HEK293T (cell line): ENCODE results near the gene FPR3.

Experiments
- ARNT ChIP-seq: fragments of 450-650 bp; IDR thresholded peaks from 2 replicates; pipeline ENCODE4 v1.6.1; 2017; ENCODE audit warnings: mild to moderate bottlenecking
- BHLHE40 ChIP-seq: fragments of 450-650 bp; IDR thresholded peaks from 2 replicates; pipeline ENCODE4 v1.6.1; 2016; ENCODE audit warnings: mild to moderate bottlenecking, moderate library complexity, borderline replicate concordance
- CTBP1 ChIP-seq: fragments of 450-650 bp; IDR thresholded peaks from 2 replicates; pipeline ENCODE4 v1.6.1; 2016; ENCODE audit warnings: borderline replicate concordance
- ELF4 ChIP-seq: fragments of 450-650 bp; IDR thresholded peaks from 2 replicates; pipeline ENCODE4 v1.6.1; 2017; ENCODE audit warnings: antibody characterized with exemption
- FOXA1 ChIP-seq: fragments of 450-650 bp; IDR thresholded peaks from 2 replicates; pipeline ENCODE4 v1.6.1; 2016; ENCODE audit warnings: mild to moderate bottlenecking
- FOXM1 ChIP-seq: fragments of 450-650 bp; IDR thresholded peaks from 2 replicates; pipeline ENCODE4 v1.6.1; 2017; ENCODE audit warnings: mild to moderate bottlenecking, borderline replicate concordance
- L3MBTL2 ChIP-seq: fragments of 450-650 bp; conservative IDR thresholded peaks from 2 replicates; pipeline ENCODE4 v1.6.1; 2016; ENCODE audit warnings: mild to moderate bottlenecking
- LEF1 ChIP-seq: fragments of 450-650 bp; IDR thresholded peaks from 2 replicates; pipeline ENCODE4 v1.6.1; 2017; ENCODE audit warnings: mild to moderate bottlenecking, borderline replicate concordance
- NFRKB ChIP-seq: fragments of 450-650 bp; IDR thresholded peaks from 2 replicates; pipeline ENCODE4 v1.6.1; 2016; ENCODE audit warnings: mild to moderate bottlenecking, moderate library complexity
- SP1 ChIP-seq: fragments of 450-650 bp; IDR thresholded peaks from 2 replicates; pipeline ENCODE4 v1.6.1; 2017
- SUZ12 ChIP-seq: fragments of 450-650 bp; IDR thresholded peaks from 2 replicates; pipeline ENCODE4 v1.6.1; 2016; ENCODE audit warnings: mild to moderate bottlenecking
- TF ChIP-seq, protein P1 (sequence below): fragments of 450-650 bp; IDR thresholded peaks from 2 replicates; pipeline ENCODE4 v1.6.1; 2016

- TF ChIP-seq SP1 (no peak), L3MBTL2 (no peak), SUZ12 (no peak), CTBP1 (no peak), BHLHE40 (no peak), LEF1 (no peak), ELF4 (no peak), NFRKB (no peak), FOXA1 (no peak), ARNT (no peak), FOXM1 (no peak)
- TF ChIP-seq, protein P1, sequence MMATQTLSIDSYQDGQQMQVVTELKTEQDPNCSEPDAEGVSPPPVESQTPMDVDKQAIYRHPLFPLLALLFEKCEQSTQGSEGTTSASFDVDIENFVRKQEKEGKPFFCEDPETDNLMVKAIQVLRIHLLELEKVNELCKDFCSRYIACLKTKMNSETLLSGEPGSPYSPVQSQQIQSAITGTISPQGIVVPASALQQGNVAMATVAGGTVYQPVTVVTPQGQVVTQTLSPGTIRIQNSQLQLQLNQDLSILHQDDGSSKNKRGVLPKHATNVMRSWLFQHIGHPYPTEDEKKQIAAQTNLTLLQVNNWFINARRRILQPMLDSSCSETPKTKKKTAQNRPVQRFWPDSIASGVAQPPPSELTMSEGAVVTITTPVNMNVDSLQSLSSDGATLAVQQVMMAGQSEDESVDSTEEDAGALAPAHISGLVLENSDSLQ = no peak
Measured at GRCh38 chr19:51786646-51787494, 8.1 kb upstream of the FPR3 start.
